Measurements from ENCODE around the gene ERI3. TPM values are rescaled to one million over a fixed set of nuclear protein-coding genes. Genes with fewer than 3 reads are reported as not detected.

ERI3 gene
- polyA plus RNA-seq, 3 donors: 26.4 to 35.0 (median 26.6) TPM

DNA sequence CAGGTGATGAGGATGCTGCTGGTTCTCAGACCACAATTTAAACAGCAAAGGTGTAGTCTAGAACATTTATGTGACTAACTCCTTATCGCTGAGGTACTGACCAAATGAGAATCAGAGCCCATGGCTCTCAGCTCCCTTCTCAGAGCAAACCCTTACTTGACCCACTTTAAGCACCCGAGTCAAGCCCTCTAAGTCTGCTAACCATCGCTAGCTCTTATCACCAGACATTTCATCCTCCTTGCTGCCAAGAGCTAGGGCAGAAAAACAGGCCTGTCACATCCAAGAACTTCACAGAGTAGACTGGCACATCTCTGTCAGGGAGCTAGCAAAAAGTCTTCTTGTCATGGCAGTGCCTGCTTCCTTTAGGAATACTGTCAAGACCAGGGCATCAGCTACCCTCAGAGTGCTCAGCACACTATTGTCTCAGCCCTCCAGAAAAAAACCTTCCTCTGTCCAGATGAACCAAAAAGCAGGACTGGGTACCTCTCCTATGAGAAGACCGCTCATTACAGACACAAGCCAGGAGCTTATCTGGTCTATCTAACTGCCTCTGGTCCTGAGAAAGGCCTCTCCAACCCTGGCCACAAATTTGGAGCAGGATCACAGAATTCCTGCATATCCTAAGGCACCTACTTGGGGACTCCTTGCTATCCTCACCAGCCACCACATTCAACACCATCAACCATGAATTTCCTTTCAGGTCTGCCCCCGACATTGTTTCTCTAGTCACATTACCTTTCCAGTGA lies 26.2 kb downstream of the ERI3 start:
- Histone ChIP-seq H3K36me3 (replicated peaks in 1 of 2; ENCODE audit: control insufficient read depth in 1 of 2, insufficient read depth in 2 of 2, low read length in 2 of 2) (peaks cover 0 to 59% of the 10 kb centered on the region in 2 donors), H4K20me1 (ENCODE audit: insufficient read depth, low read length) (no peaks in the 10 kb centered on the region), H3K9me3 (replicated peaks in 1 of 2; ENCODE audit: control insufficient read depth in 1 of 2, insufficient read depth in 1 of 2, low read length in 2 of 2) (no peaks in the 10 kb centered on the region), H2AFZ (ENCODE audit: insufficient read depth, low read depth, low read length, poor library complexity, severe bottlenecking) (no peak overlapping the region), H3K27me3 (ENCODE audit: control insufficient read depth in 2 of 2, insufficient read depth in 2 of 2, low read length in 2 of 2) (no peaks in the 10 kb centered on the region), H3K79me2 (ENCODE audit: insufficient read depth, low read length) (no peaks in the 10 kb centered on the region), H3K4me1 (ENCODE audit: control insufficient read depth in 1 of 2, insufficient read depth in 2 of 2, low read length in 2 of 2) (no peaks in the 10 kb centered on the region), H3K9ac (ENCODE audit: insufficient read depth, low read length, poor library complexity, severe bottlenecking) (no peak overlapping the region), H3K4me3 (replicated peaks in 1 of 3; ENCODE audit: low read depth in 2 of 3, low read length in 3 of 3) (no peak overlapping the region), H3K4me2 (replicated peaks; ENCODE audit: extremely low read depth, low read length, poor library complexity, severe bottlenecking) (no peak overlapping the region), H3K27ac (ENCODE audit: low read depth in 1 of 2, low read length in 2 of 2) (no peak overlapping the region)
- Mint-ChIP-seq H3K36me3 (peaks cover 40 to 41% of the 10 kb centered on the region in 2 donors), H3K4me1 (no peaks in the 10 kb centered on the region), H3K27ac (no peak overlapping the region), H3K4me3 (no peak overlapping the region), H3K27me3 (ENCODE audit: low read depth in 3 of 3) (peaks cover 0 to 1% (median 0%) of the 10 kb centered on the region in 3 donors), H3K9me3 (peaks cover 0 to 2% (median 0%) of the 10 kb centered on the region in 7 donors)
- intact Hi-C loops (cut with micrococcal nuclease): no loop called here
- 97% methylated on average over 5 of the region's 5 CpGs for WGBS (ENCODE audit: insufficient coverage)
- TF ChIP-seq, protein P1, sequence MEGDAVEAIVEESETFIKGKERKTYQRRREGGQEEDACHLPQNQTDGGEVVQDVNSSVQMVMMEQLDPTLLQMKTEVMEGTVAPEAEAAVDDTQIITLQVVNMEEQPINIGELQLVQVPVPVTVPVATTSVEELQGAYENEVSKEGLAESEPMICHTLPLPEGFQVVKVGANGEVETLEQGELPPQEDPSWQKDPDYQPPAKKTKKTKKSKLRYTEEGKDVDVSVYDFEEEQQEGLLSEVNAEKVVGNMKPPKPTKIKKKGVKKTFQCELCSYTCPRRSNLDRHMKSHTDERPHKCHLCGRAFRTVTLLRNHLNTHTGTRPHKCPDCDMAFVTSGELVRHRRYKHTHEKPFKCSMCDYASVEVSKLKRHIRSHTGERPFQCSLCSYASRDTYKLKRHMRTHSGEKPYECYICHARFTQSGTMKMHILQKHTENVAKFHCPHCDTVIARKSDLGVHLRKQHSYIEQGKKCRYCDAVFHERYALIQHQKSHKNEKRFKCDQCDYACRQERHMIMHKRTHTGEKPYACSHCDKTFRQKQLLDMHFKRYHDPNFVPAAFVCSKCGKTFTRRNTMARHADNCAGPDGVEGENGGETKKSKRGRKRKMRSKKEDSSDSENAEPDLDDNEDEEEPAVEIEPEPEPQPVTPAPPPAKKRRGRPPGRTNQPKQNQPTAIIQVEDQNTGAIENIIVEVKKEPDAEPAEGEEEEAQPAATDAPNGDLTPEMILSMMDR (IDR thresholded peaks at IDR 0.05): no peak
- no peak for DNase-seq

DNA sequence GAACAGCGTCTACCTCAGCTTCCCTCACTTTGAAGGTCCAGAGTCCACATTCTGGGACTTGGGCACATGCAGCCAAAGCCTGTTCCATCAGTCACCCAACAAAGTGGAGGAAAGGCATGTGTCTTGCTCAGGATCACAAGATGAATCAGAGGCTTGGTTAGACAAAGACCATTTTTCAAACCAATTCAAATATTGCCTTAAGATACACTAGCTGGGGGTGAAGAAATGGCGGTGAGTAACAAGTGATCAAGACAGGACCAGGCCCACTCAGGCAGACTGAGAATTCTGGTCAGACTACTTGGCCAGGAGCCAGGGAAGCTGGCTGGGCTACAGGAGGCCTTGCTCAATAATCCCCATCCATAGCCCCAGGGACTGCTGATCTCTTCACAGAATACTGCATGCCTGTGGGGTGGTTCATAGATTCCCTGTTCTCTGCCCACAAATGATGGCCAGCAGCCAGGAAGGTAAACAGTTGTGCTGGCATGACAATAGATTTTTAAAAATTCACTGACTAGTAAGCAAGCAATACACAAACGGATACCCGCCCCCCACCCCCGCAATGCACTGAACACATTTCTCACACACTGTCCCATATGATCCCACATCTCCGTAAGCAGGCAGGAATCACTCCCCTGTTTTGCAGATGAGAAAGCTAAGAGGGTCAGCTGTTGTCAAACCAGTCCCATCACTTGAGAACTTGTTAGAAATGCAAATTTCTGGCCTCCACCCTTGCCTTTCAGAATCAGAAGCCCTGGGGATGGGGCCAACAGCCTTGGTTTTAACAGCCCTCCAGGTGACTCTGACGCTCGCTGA lies 27.2 kb downstream of the ERI3 start:
- no peaks in the 10 kb centered on the region for H3K79me2 ChIP-seq (ENCODE audit: insufficient read depth, low read length)
- no peaks in the 10 kb centered on the region for H3K9me3 ChIP-seq (replicated peaks in 1 of 2; ENCODE audit: control insufficient read depth in 1 of 2, insufficient read depth in 1 of 2, low read length in 2 of 2)
- no peak overlapping the region for H3K9ac ChIP-seq (ENCODE audit: insufficient read depth, low read length, poor library complexity, severe bottlenecking)
- H4K20me1 ChIP-seq (ENCODE audit: insufficient read depth, low read length): no peaks in the 10 kb centered on the region
- no peak overlapping the region for H2AFZ ChIP-seq (ENCODE audit: insufficient read depth, low read depth, low read length, poor library complexity, severe bottlenecking)
- no peak overlapping the region for H3K4me2 ChIP-seq (replicated peaks; ENCODE audit: extremely low read depth, low read length, poor library complexity, severe bottlenecking)
- no peaks in the 10 kb centered on the region for H3K4me1 ChIP-seq (ENCODE audit: control insufficient read depth in 1 of 2, insufficient read depth in 2 of 2, low read length in 2 of 2)
- H3K27me3 ChIP-seq (ENCODE audit: control insufficient read depth in 2 of 2, insufficient read depth in 2 of 2, low read length in 2 of 2): no peaks in the 10 kb centered on the region
- Mint-ChIP-seq H3K4me1 (no peaks in the 10 kb centered on the region), H3K9me3 (peaks cover 0 to 2% (median 0%) of the 10 kb centered on the region in 7 donors), H3K36me3 (peaks cover 37 to 40% of the 10 kb centered on the region in 2 donors), H3K27ac (peak overlapping the region in 1 of 7 donors; percentile 60), H3K27me3 (ENCODE audit: low read depth in 3 of 3) (peaks cover 0 to 1% (median 0%) of the 10 kb centered on the region in 3 donors), H3K4me3 (no peak overlapping the region)
- DNase-seq: no peak
- 93% methylated on average over 5 of the region's 8 CpGs for WGBS (ENCODE audit: insufficient coverage)
- H3K27ac ChIP-seq (ENCODE audit: low read depth in 1 of 2, low read length in 2 of 2): no peak overlapping the region
- TF ChIP-seq, protein P1 (IDR thresholded peaks at IDR 0.05): no peak
- intact Hi-C loops (cut with micrococcal nuclease): no loop called here
- H3K36me3 ChIP-seq (replicated peaks in 1 of 2; ENCODE audit: control insufficient read depth in 1 of 2, insufficient read depth in 2 of 2, low read length in 2 of 2): peaks cover 0 to 54% of the 10 kb centered on the region in 2 donors
- H3K4me3 ChIP-seq (replicated peaks in 1 of 3; ENCODE audit: low read depth in 2 of 3, low read length in 3 of 3): no peak overlapping the region
